ENCODE data around the gene TLCD2. TPM values are rescaled to one million over a fixed set of nuclear protein-coding genes. Genes with fewer than 3 reads are reported as not detected.

The TLCD2 gene
- total and polyA plus RNA-seq, 9 of the 15 experiments (the other 6 are each of a cell fraction or from before 2014, with no cell fraction given) = 0.10 to 0.89 (median 0.58) TPM

- no peak for TF ChIP-seq ELF4 (CRISPR knock-in tag; IDR thresholded peaks at IDR 0.05)
Observed at GRCh38 chr17:1735418-1735817, 25.2 kb upstream of the TLCD2 start (continued).

GRCh38 chr17:1733759-1734158, 23.6 kb upstream of the TLCD2 start:
- H2AFZ ChIP-seq (ENCODE audit: low read depth, low read length) = no peak overlapping the region
- CTCF ChIA-PET (ENCODE audit: low intra/inter-chr PET ratio) = no interaction called here
- intact Hi-C loops (cut with micrococcal nuclease) (no loop called here), in situ Hi-C loops (cut with MboI) (loop anchor here (5.0 kb wide), 1 partner anchor 34 kb away; no protein-coding TSS in a partner anchor)
- peaks cover 16% of the 10 kb centered on the region; the same call in 1 of the 3 replicates for H3K36me3 ChIP-seq (ENCODE audit: control insufficient read depth, insufficient read depth, low read length)
- FAIRE-seq = no peak
- peak overlapping the region in 1 of 2 experiments; percentile 20; a peak in 1 of 4 replicates for H3K9ac ChIP-seq (ENCODE audit: insufficient read depth in 1 of 2, low read depth in 2 of 2, low read length in 2 of 2)
- H3K9me1 ChIP-seq (ENCODE audit: control insufficient read depth, insufficient read depth, low read length) = no peaks in the 10 kb centered on the region
- H3K27ac ChIP-seq (ENCODE audit: extremely low read depth, low read depth, low read length) = no peak overlapping the region
- no peak overlapping the region for H3K4me3 ChIP-seq
- POLR2A ChIA-PET = interaction anchor here (0.6 to 1.4 kb wide), 3 partner anchors 15 to 142 kb away, joined by 3 read pairs; partner anchors contain the start of gene SERPINF1
- no peaks in the 10 kb centered on the region for H3K9me3 ChIP-seq (replicated peaks; ENCODE audit: control insufficient read depth, insufficient read depth, low read depth, low read length)
- H3K79me2 ChIP-seq (ENCODE audit: control insufficient read depth, insufficient read depth, low read length) = peaks cover 4% of the 10 kb centered on the region; the same call in 1 of the 3 replicates
- H3K27me3 ChIP-seq (ENCODE audit: control insufficient read depth in 2 of 2, insufficient read depth in 2 of 2, low read length in 2 of 2) = no peaks in the 10 kb centered on the region
- BruUV-seq (replicated peaks) = no TSS peak
- no peaks in the 10 kb centered on the region for H4K20me1 ChIP-seq (replicated peaks; ENCODE audit: control insufficient read depth, insufficient read depth, low read length)
- TF ChIP-seq POLR2G (IDR thresholded peaks at IDR 0.05; ENCODE audit: low read depth, low read length) (peak; percentile 50), ZBTB33 (CRISPR knock-in tag; IDR thresholded peaks at IDR 0.05) (peak; percentile 41; the same call in 1 of the 2 replicates), RBBP5 (IDR thresholded peaks at IDR 0.05; ENCODE audit: borderline replicate concordance, insufficient read depth, low read length, poor library complexity, severe bottlenecking) (no peak)
- peaks cover 26 to 72% of the 10 kb centered on the region in 2 experiments for H3K4me1 ChIP-seq (replicated peaks in 1 of 2; ENCODE audit: control insufficient read depth in 2 of 2, insufficient read depth in 2 of 2, low read length in 2 of 2)
- H3K4me2 ChIP-seq (ENCODE audit: insufficient read depth, low read length) = no peak overlapping the region
- ATAC-seq = no peak
- DNase-seq (ENCODE audit: extremely low read depth in 1 of 4, low spot score in 3 of 4) = no peak
- 98% methylated on average over 23 of the region's 38 CpGs for WGBS (ENCODE audit: insufficient coverage, low coverage, missing lambda C conversion rate)
